GM12801 (cell line): Measurements from ENCODE around the gene RGSL1.

Source experiments
- CTCF ChIP-seq: IDR thresholded peaks from one replicate; pipeline ENCODE4 v1.5.1; 2011; ENCODE audit warnings: control low read depth; ENCODE audit not compliant: insufficient read length; ENCODE audit errors: extremely low read depth

Gene RGSL1

DNA sequence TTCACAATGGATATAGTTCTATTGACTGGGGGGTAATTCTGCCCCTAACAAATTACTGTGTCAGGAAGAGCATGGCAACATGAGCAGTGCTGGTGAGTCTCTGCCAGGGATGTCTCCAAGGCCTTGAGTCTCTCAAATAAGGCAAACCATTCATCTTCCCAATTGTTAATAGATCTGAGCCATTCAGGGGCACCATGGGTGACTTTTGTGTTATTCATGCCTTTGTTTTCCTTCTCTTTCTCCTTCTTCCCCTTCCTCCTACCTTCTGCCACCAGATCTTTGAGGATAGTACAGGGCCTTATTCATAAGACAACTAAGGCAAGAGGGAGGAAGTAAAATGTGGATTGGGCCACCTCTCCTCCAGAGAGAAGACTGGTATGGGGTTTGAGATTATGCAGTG, at the start of gene RGSL1:
RGSL1 (plus strand) TSS at position 60 of the 400 bp plus-strand sequence; CDS start at position 80, 20 bp downstream.
- TF ChIP-seq CTCF, result no peak

DNA sequence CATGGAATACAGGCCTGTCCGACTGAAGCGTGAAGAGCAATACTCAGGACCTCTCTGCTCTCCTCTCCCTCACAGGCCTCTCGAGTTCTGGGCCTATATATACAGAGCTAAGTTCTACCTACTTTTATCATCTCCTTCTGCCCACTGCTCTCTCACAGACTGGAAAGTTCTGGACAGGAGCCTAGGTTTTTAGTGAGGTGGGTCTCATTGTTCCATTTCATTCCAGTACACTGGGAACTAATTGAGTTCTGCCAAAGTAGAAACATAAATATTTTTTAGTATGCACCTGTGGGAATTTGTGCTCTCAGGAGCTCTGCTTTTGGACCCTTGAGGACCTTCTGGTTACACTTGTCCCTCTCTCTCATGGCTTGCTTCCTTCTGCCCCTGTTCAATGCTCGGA, 49.4 kb upstream of the RGSL1 start, which contains the start of gene TEDDM1:
TEDDM1 (minus strand) TSS at position 101 of the 400 bp plus-strand sequence. CDS start 182 bp downstream, outside the sequence.
- no peak for TF ChIP-seq CTCF

DNA sequence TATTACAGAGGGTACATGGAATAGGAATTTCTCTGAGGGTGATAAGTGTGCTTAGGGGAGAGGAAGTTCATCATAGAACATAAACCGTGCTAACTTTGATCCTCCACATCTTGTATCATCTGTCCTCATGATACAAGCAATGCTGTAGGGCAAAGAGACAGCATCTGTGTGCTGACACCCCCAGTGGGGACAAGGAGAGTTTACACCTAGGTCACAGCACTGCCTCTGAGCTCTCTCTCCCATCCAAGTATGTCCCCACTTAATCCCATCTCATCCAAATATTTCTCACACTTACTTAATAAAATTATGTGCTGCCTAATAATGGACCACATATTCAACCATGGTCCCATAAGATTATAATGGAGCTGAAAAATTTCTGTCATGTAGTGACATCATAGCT, 45.2 kb upstream of the RGSL1 start:
- TF ChIP-seq CTCF, result no peak

- no peak for TF ChIP-seq CTCF
Observed at GRCh38 chr1:182405578-182405977, 44.4 kb upstream of the RGSL1 start.

DNA sequence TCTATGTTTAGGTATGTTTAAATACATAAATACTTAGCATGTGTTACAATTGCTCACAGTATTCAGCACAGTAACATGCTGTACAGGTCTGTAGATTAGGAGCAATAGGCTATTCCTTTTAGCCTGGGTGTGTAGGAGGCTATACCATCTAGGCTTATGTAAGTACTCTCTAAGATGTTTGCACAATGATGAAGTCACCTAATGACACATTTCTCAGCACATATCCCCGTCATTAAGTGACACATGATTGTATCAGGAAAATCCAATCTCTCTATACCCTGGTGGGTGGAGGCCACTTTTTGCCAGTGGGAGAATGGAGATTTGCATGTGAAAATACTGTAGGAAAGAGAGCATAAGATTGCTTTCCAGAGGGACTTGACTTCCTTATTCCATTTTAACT, 43.9 kb upstream of the RGSL1 start:
- no peak for TF ChIP-seq CTCF

GRCh38 chr1:182407724-182408123, 42.2 kb upstream of the RGSL1 start:
- no peak for TF ChIP-seq CTCF

GRCh38 chr1:182408435-182409075, 41.4 kb upstream of the RGSL1 start:
- no peak for TF ChIP-seq CTCF
